Measurements from ENCODE around the gene DRICH1.
"Not testable (repeated sequence)": the region's sequence is repeated elsewhere in the genome, so short reads cannot be mapped to it uniquely, and the experiment has no call there.

DNA sequence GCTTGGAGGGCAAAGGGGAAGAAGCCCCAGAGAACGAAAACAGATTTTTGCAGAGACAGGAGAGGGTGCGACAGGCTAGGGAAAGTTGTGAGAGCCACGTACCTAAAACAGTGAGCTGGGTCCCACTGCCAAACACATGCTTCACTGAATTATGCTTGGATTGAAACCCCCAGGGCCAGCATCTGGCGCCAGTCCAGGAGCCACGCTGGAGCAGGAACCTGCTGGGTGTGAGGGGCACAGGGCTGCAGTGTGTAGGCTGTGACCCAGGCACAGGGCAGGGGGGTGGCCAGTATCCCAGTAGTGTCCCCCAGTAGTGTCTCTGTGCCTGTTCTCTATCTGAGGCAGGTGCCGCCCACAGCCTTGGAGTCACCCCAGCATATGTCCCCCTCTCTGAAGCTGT, 8.1 kb upstream of the DRICH1 start:
- TF ChIP-seq, protein P1, sequence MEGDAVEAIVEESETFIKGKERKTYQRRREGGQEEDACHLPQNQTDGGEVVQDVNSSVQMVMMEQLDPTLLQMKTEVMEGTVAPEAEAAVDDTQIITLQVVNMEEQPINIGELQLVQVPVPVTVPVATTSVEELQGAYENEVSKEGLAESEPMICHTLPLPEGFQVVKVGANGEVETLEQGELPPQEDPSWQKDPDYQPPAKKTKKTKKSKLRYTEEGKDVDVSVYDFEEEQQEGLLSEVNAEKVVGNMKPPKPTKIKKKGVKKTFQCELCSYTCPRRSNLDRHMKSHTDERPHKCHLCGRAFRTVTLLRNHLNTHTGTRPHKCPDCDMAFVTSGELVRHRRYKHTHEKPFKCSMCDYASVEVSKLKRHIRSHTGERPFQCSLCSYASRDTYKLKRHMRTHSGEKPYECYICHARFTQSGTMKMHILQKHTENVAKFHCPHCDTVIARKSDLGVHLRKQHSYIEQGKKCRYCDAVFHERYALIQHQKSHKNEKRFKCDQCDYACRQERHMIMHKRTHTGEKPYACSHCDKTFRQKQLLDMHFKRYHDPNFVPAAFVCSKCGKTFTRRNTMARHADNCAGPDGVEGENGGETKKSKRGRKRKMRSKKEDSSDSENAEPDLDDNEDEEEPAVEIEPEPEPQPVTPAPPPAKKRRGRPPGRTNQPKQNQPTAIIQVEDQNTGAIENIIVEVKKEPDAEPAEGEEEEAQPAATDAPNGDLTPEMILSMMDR (IDR thresholded peaks at IDR 0.05): not testable (repeated sequence)
- not testable (repeated sequence) for TF ChIP-seq POLR2A (IDR thresholded peaks at IDR 0.05)

All from heart left ventricle (tissue), 13 donors.